K562 (cell line): ENCODE measurements around the gene GPD1L. TPM values are rescaled to one million over a fixed set of nuclear protein-coding genes. Genes with fewer than 3 reads are reported as not detected.

Experiments used
- BHLHE40 ChIP-seq: IDR thresholded peaks from 2 replicates; pipeline ENCODE4 v1.6.1; 2011; ENCODE audit warnings: low read length, improper control_type of control experiment
- FIP1L1 ChIP-seq: fragments of 200-400 bp; formaldehyde crosslinking; IDR thresholded peaks from 2 replicates; pipeline ENCODE4 v1.6.1; 2018; ENCODE audit warnings: mild to moderate bottlenecking, low read depth, low read length; ENCODE audit not compliant: poor library complexity, severe bottlenecking
- FOXA3 ChIP-seq, 2 experiments: fragments of 450-650 bp in 1 of 2; sonication (generic) in 1 of 2; formaldehyde crosslinking; IDR thresholded peaks in 1 of 2; conservative IDR thresholded peaks in 1 of 2; 2 replicates each; pipeline versions ENCODE4 v1.4.0 to v1.8.0; 2020 to 2022; ENCODE audit warnings: mild to moderate bottlenecking in 2 of 2, missing genetic modification reagents in 1 of 2
- GTF2E2 ChIP-seq: fragments of 200-800 bp; sonication (Bioruptor generic); IDR thresholded peaks from 2 replicates; pipeline ENCODE4 v1.6.1; 2016; ENCODE audit warnings: missing genetic modification characterization, missing compliant biosample characterization
- MEF2A ChIP-seq: IDR thresholded peaks from 2 replicates; pipeline ENCODE4 v1.6.1; 2011; ENCODE audit warnings: low read depth, mild to moderate bottlenecking, low read length, moderate library complexity; ENCODE audit not compliant: control insufficient read depth
- MGA ChIP-seq: fragments of 450-650 bp; IDR thresholded peaks from 2 replicates; pipeline ENCODE4 v1.6.1; 2016; ENCODE audit warnings: mild to moderate bottlenecking, moderate library complexity
- SAP30 ChIP-seq: fragments of 200-600 bp; sonication (generic); IDR thresholded peaks from 2 replicates; pipeline ENCODE4 v1.6.1; 2012; ENCODE audit warnings: borderline replicate concordance, low read depth, mild to moderate bottlenecking, moderate library complexity, low read length, control low read depth, inconsistent platforms; ENCODE audit not compliant: insufficient read depth, poor library complexity, severe bottlenecking
- USF1 ChIP-seq: sonication (generic); formaldehyde crosslinking; IDR thresholded peaks from 2 replicates; pipeline ENCODE4 v1.9.0; 2022; ENCODE audit warnings: mild to moderate bottlenecking, missing genetic modification reagents
- ZBTB17 ChIP-seq: fragments of 450-650 bp; formaldehyde crosslinking; IDR thresholded peaks from 2 replicates; pipeline ENCODE4 v1.4.0; 2020; ENCODE audit warnings: mild to moderate bottlenecking
- polyA plus RNA-seq, 8 experiments: library from polyadenylated mRNA; depleted of rRNA in 4 of 8; stranded (reverse) in 5 of 8; unstranded in 3 of 8; fragments of >200 nt; fragmentation: Nextera tagmentation in 2 of 8; fragmentation: Illumina TruSeq in 1 of 8; extraction: Ambion mirVana in 2 of 8; extraction: Trizol in 1 of 8; gene quantifications; 2 replicates each; pipeline versions ENCODE4 v1.2.1 to v1.2.3, GENCODE V29; 2011 to 2014; ENCODE audit warnings: inconsistent platforms in 1 of 8, missing spikeins in 1 of 8
- total RNA-seq, 7 experiments: library from RNA; depleted of rRNA in 6 of 7; stranded (reverse); fragments of >200 nt in 6 of 7; fragmentation: Illumina TruSeq in 2 of 7; extraction: Trizol in 2 of 7; gene quantifications; 2 replicates each; pipeline versions ENCODE4 v1.2.1 to v1.2.3, GENCODE V29; 2011 to 2021; ENCODE audit warnings: low replicate concordance in 1 of 7
- TF ChIP-seq, protein P1 (sequence below): sonication (generic); formaldehyde crosslinking; IDR thresholded peaks from 2 replicates; pipeline ENCODE4 v1.9.0; 2022; ENCODE audit warnings: mild to moderate bottlenecking, missing genetic modification reagents
- TF ChIP-seq, protein P2 (sequence below): fragments of 250-450 bp; sonication (Bioruptor Pico); IDR thresholded peaks from 2 replicates; pipeline ENCODE4 v1.5.0; 2021

Gene GPD1L
- total and polyA plus RNA-seq, 9 of the 15 experiments (the other 6 are each of a cell fraction or from before 2014, with no cell fraction given), result 1.6 to 17.3 (median 12.3) TPM

- TF ChIP-seq, protein P1, sequence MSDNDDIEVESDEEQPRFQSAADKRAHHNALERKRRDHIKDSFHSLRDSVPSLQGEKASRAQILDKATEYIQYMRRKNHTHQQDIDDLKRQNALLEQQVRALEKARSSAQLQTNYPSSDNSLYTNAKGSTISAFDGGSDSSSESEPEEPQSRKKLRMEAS (CRISPR knock-in tag), result peak; percentile 65
- TF ChIP-seq, protein P2, sequence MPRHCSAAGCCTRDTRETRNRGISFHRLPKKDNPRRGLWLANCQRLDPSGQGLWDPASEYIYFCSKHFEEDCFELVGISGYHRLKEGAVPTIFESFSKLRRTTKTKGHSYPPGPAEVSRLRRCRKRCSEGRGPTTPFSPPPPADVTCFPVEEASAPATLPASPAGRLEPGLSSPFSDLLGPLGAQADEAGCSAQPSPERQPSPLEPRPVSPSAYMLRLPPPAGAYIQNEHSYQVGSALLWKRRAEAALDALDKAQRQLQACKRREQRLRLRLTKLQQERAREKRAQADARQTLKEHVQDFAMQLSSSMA (CRISPR knock-in tag), result 0 out of 2 replicates have a peak, but pooled peaks have one; percentile 11
- 0 out of 4 replicates have a peak, but pooled peaks of 1 of the 2 experiments have one; percentile 34 for TF ChIP-seq FOXA3 (CRISPR knock-in tag; conservative IDR thresholded peaks at IDR 0.05 in 1 of 2, IDR thresholded peaks at IDR 0.05 in 1 of 2)
- peak; percentile 16 for TF ChIP-seq FIP1L1
- 0 out of 2 replicates have a peak, but pooled peaks have one; percentile 53 for TF ChIP-seq ZBTB17
- TF ChIP-seq BHLHE40, result 0 out of 2 replicates have a peak, but pooled peaks have one; percentile 1
- peak; percentile 48; the same call in 1 of the 2 replicates for TF ChIP-seq MGA
- no peak for TF ChIP-seq GTF2E2 (tag)
- no peak for TF ChIP-seq MEF2A
- TF ChIP-seq SAP30, result peak; percentile 6
- TF ChIP-seq USF1 (CRISPR knock-in tag), result peak; percentile 27; the same call in 1 of the 2 replicates
Observed at GRCh38 chr3:32106929-32107362, 526 bp downstream of the GPD1L start (continued).
